PC-9 (cell line): ENCODE measurements around the gene WNK2. TPM values are rescaled to one million over a fixed set of nuclear protein-coding genes. Genes with fewer than 3 reads are reported as not detected.

Experiments used
- BruUV-seq: library from RNA; stranded (reverse); fragments of 400-500 nt; replicated peaks from 2 replicates; lab custom pipeline; 2021; lab: Mats Ljungman, UMichigan
- CTCF ChIA-PET: fragments of 300-600 bp; sonication (Branson Sonifier 250); formaldehyde crosslinking; loops from one replicate; lab custom pipeline; 2022; ENCODE audit warnings: antibody characterized with exemption; lab: Charles Lee
- POLR2A ChIA-PET: fragments of 300-600 bp; sonication (Branson Sonifier 250); formaldehyde crosslinking; loops from one replicate; lab custom pipeline; 2022; ENCODE audit warnings: antibody characterized with exemption; ENCODE audit not compliant: unreplicated experiment; lab: Charles Lee
- DNase-seq, 2 experiments: peaks; one replicate each; pipeline versions ENCODE4 v3.0.0 to v3.0.0-alpha.2; 2015 to 2022; ENCODE audit warnings: mixed read lengths in 1 of 2
- H2AFZ ChIP-seq: fragments of 200-600 bp; sonication (generic); 2 replicates; pipeline ENCODE4 v1.8.1; 2017; ENCODE audit warnings: antibody characterized with exemption
- H3F3A ChIP-seq: fragments of 200-600 bp; sonication (generic); 2 replicates; pipeline ENCODE4 v1.8.1; 2017; ENCODE audit warnings: antibody characterized with exemption, mild to moderate bottlenecking, low read depth; ENCODE audit not compliant: insufficient read depth
- H3K27ac ChIP-seq: fragments of 200-600 bp; sonication (generic); 2 replicates; pipeline ENCODE4 v1.6.1; 2016; ENCODE audit warnings: mixed run types
- H3K27me3 ChIP-seq: fragments of 200-600 bp; sonication (generic); 2 replicates; pipeline ENCODE4 v1.6.1; 2016; ENCODE audit warnings: low read depth, mixed run types; ENCODE audit not compliant: insufficient read depth
- H3K36me3 ChIP-seq: fragments of 200-600 bp; sonication (generic); 2 replicates; pipeline ENCODE4 v1.6.1; 2016; ENCODE audit warnings: low read depth, mixed run types
- H3K4me1 ChIP-seq: fragments of 200-600 bp; sonication (generic); replicated peaks from 2 replicates; pipeline ENCODE4 v1.6.1; 2016; ENCODE audit warnings: mixed run types; ENCODE audit not compliant: insufficient read depth
- H3K4me2 ChIP-seq: fragments of 200-600 bp; sonication (generic); 2 replicates; pipeline ENCODE4 v1.6.1; 2017; ENCODE audit warnings: mixed run types
- H3K4me3 ChIP-seq: fragments of 200-600 bp; sonication (generic); 2 replicates; pipeline ENCODE4 v1.6.1; 2016; ENCODE audit warnings: mixed run types
- H3K79me2 ChIP-seq: fragments of 200-600 bp; sonication (generic); 2 replicates; pipeline ENCODE4 v1.6.1; 2017; ENCODE audit warnings: low read depth, mixed run types
- H3K9me2 ChIP-seq: fragments of 200-600 bp; sonication (generic); 2 replicates; pipeline ENCODE4 v1.8.1; 2017; ENCODE audit warnings: mild to moderate bottlenecking; ENCODE audit not compliant: insufficient read depth
- H3K9me3 ChIP-seq: fragments of 200-600 bp; sonication (generic); 2 replicates; pipeline ENCODE4 v1.8.1; 2016; ENCODE audit warnings: low read depth; ENCODE audit not compliant: insufficient read depth
- H4K20me1 ChIP-seq: fragments of 200-600 bp; sonication (generic); 2 replicates; pipeline ENCODE4 v1.8.1; 2017; ENCODE audit not compliant: insufficient read depth
- EZH2 ChIP-seq: fragments of 200-600 bp; sonication (generic); IDR thresholded peaks from 2 replicates; pipeline ENCODE4 v1.8.0; 2017; ENCODE audit warnings: antibody characterized with exemption, low read depth
- intact Hi-C: fragments of 100-400 bp; cut with micrococcal nuclease; formaldehyde crosslinking; loops from one replicate; pipeline ENCODE4 v1.10.0; 2022; ENCODE audit not compliant: unreplicated experiment
- total RNA-seq: library from RNA; stranded (reverse); gene quantifications from 2 replicates; pipeline ENCODE4 v1.2.3, GENCODE V29; 2021
- TF ChIP-seq, protein P1 (sequence below): fragments of 200-600 bp; sonication (generic); conservative IDR thresholded peaks from 2 replicates; pipeline ENCODE4 v1.6.1; 2017; ENCODE audit warnings: mixed run types, antibody characterized with exemption, mild to moderate bottlenecking, moderate library complexity

The WNK2 gene
- total RNA-seq, 1 experiment from 2014 or later = 44.6 TPM

DNA sequence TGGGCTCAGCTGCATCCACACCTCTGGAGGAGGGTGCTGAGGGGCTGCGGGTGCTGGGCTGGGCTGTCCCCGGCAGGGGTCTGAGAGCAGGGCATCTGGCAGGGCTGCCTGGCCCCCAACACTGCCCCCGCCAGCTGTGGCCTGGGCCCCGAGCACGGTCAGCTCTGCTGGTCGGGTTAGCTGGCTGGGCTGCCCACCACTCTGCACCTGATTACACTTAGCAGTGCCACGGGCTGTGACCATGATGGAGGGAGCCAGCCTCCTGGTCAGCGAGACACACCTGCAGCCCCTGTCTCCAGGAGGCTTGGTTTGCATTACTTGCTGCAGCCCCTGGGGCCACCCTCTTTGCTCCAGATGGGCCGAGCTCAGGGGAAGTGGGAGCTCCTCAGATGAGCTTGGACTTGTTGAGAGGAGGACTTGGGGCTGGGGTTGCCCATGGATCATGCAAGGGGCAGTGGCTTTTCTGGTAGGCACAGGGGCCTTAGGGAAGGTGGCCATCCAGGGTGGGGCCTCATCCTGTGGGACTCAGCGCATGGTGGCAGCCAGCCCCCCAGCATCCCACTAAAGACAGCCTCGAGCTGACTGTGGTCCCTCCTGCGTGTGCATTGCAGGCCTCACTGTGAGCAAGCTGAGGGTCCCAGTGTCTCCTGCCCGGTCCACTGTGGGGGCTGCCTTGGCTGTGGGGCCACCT lies 135.5 kb downstream of the WNK2 start:
- no peak overlapping the region for H3K4me2 ChIP-seq

DNA sequence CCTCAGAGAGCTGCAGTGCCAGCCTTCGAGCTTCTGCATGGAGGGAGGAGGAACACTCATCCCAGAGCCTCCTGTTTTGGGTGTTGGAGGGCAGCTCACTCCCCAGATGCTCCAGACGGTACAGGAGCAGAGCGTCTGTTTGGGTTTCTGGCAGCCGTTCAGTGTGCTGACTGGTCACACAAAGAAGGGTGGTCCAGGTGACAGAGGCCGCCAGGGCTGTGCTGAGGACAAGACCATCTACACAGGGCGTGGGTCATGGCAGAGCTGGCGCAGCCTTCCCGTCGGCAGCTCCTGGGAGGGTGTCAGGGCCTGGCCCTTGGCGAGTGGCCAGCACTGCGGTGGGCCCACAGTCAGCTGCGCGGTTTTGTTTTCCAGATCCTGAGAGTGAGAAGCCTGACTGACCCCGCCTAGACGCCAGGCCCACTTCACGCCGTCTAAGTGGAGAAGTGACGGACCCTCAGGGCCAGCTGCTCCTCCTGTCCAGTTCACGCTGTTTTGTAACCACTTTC lies 136.1 kb downstream of the WNK2 start:
- Histone ChIP-seq H3K4me1 (no peaks in the 10 kb centered on the region), H3K4me2 (no peak overlapping the region), H3K9me2 (no peaks in the 10 kb centered on the region), H3K27ac (no peak overlapping the region), H3K4me3 (no peak overlapping the region), H3F3A (no peaks in the 10 kb centered on the region), H3K36me3 (no peaks in the 10 kb centered on the region), H3K27me3 (no peaks in the 10 kb centered on the region), H2AFZ (no peak overlapping the region), H3K79me2 (no peaks in the 10 kb centered on the region), H3K9me3 (no peaks in the 10 kb centered on the region), H4K20me1 (no peaks in the 10 kb centered on the region)
- ChIA-PET CTCF (no interaction called here), POLR2A (interaction anchor here (0.7 kb wide), 1 partner anchor 116 kb away, joined by 12 read pairs; no protein-coding TSS in a partner anchor)
- no peak for DNase-seq
- TF ChIP-seq, protein P1, sequence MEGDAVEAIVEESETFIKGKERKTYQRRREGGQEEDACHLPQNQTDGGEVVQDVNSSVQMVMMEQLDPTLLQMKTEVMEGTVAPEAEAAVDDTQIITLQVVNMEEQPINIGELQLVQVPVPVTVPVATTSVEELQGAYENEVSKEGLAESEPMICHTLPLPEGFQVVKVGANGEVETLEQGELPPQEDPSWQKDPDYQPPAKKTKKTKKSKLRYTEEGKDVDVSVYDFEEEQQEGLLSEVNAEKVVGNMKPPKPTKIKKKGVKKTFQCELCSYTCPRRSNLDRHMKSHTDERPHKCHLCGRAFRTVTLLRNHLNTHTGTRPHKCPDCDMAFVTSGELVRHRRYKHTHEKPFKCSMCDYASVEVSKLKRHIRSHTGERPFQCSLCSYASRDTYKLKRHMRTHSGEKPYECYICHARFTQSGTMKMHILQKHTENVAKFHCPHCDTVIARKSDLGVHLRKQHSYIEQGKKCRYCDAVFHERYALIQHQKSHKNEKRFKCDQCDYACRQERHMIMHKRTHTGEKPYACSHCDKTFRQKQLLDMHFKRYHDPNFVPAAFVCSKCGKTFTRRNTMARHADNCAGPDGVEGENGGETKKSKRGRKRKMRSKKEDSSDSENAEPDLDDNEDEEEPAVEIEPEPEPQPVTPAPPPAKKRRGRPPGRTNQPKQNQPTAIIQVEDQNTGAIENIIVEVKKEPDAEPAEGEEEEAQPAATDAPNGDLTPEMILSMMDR = no peak
- TF ChIP-seq EZH2 = no peak
- intact Hi-C loops = no loop called here
- BruUV-seq = no TSS peak

More for the DNA sequence above, 135.5 kb downstream of the WNK2 start:
- no peak overlapping the region for H3K27ac ChIP-seq
- ChIA-PET POLR2A (interaction anchor here (0.7 kb wide), 1 partner anchor 117 kb away, joined by 12 read pairs; no protein-coding TSS in a partner anchor), CTCF (no interaction called here)
- no TSS peak for BruUV-seq
- H3K27me3 ChIP-seq = no peaks in the 10 kb centered on the region
- no peaks in the 10 kb centered on the region for H3K79me2 ChIP-seq
- no peaks in the 10 kb centered on the region for H3F3A ChIP-seq
- H3K9me3 ChIP-seq = no peaks in the 10 kb centered on the region
- H2AFZ ChIP-seq = no peak overlapping the region
- H3K4me1 ChIP-seq = no peaks in the 10 kb centered on the region
- no peak overlapping the region for H3K4me3 ChIP-seq
- intact Hi-C loops = no loop called here
- TF ChIP-seq, protein P1 = no peak
- no peak for TF ChIP-seq EZH2
- no peaks in the 10 kb centered on the region for H3K36me3 ChIP-seq
- H3K9me2 ChIP-seq = no peaks in the 10 kb centered on the region
- H4K20me1 ChIP-seq = no peaks in the 10 kb centered on the region
- no peak for DNase-seq

GRCh38 chr9:93320591-93321219 lies 136.8 kb downstream of the WNK2 start:
- H3K9me3 ChIP-seq = no peaks in the 10 kb centered on the region
- H3K4me2 ChIP-seq = no peak overlapping the region
- no TSS peak for BruUV-seq
- no peaks in the 10 kb centered on the region for H3K9me2 ChIP-seq
- TF ChIP-seq, protein P1 = no peak
- no peak for TF ChIP-seq EZH2
- H3K27me3 ChIP-seq = no peaks in the 10 kb centered on the region
- H3K4me3 ChIP-seq = no peak overlapping the region
- no peaks in the 10 kb centered on the region for H3K79me2 ChIP-seq
- intact Hi-C loops = no loop called here
- CTCF ChIA-PET = no interaction called here
- no peak overlapping the region for H2AFZ ChIP-seq
- DNase-seq = no peak
- H3K36me3 ChIP-seq = no peaks in the 10 kb centered on the region
- no peaks in the 10 kb centered on the region for H3F3A ChIP-seq
- no peaks in the 10 kb centered on the region for H3K4me1 ChIP-seq
- no peaks in the 10 kb centered on the region for H4K20me1 ChIP-seq
- H3K27ac ChIP-seq = no peak overlapping the region
- POLR2A ChIA-PET = no interaction called here
